ENCODE data around the gene AIDA.

DNA sequence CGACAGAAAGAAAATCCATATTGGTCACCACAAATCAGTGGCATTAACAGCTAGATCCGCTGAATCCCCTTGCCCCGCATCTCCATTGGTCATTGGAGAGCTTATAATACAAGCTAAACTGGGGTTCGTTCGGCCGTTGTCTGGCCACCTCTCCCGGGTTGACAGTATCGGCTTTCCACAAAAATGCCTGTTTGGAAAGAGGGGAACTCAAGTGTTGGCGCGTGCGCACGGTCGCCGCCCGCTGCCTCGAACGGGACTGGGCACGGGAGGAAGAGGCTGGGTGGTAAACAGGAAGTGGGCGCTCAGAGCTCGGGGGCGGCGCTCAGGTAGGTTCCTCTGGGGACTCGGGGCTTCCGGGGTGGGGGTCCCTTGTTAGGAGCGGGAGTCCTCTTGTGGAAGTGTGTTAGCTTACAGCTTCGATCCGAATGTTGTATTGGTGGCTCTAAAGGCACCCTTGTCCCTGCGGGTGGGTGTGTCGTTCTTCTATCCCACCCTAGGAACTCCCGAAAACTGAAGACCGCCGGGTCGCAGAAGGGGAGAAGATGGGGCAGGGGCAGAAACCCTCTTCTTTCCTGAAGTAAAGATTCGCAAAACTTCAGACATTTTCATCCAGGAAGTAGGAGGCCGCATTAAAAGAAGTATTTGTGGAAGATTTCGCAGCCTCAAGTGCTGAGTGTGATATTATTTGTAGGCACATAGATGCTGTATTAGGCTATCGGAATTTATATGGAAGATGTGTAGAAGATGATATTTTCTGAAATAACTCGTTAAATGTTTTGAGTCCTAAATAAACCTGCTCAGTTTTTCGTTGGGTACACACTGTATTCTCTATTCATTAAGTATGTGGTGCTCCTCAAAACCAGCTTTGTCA lies 1.0 kb upstream of the AIDA start:
- TF ChIP-seq, protein P1, sequence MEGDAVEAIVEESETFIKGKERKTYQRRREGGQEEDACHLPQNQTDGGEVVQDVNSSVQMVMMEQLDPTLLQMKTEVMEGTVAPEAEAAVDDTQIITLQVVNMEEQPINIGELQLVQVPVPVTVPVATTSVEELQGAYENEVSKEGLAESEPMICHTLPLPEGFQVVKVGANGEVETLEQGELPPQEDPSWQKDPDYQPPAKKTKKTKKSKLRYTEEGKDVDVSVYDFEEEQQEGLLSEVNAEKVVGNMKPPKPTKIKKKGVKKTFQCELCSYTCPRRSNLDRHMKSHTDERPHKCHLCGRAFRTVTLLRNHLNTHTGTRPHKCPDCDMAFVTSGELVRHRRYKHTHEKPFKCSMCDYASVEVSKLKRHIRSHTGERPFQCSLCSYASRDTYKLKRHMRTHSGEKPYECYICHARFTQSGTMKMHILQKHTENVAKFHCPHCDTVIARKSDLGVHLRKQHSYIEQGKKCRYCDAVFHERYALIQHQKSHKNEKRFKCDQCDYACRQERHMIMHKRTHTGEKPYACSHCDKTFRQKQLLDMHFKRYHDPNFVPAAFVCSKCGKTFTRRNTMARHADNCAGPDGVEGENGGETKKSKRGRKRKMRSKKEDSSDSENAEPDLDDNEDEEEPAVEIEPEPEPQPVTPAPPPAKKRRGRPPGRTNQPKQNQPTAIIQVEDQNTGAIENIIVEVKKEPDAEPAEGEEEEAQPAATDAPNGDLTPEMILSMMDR (tag by site-specific recombination; IDR thresholded peaks at IDR 0.05) = no peak; the same call in 1 of the 2 replicates
- TF ChIP-seq, protein P2, sequence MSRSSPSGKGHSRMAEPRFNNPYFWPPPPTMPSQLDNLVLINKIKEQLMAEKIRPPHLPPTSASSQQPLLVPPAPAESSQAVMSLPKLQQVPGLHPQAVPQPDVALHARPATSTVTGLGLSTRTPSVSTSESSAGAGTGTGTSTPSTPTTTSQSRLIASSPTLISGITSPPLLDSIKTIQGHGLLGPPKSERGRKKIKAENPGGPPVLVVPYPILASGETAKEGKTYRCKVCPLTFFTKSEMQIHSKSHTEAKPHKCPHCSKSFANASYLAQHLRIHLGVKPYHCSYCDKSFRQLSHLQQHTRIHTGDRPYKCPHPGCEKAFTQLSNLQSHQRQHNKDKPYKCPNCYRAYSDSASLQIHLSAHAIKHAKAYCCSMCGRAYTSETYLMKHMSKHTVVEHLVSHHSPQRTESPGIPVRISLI (tag by site-specific recombination; IDR thresholded peaks at IDR 0.05) = no peak
- TF ChIP-seq TRIM28 (IDR thresholded peaks at IDR 0.05; ENCODE audit: borderline replicate concordance, low read length) (no peak), SP2 (tag by site-specific recombination; IDR thresholded peaks at IDR 0.05) (peak; percentile 93), MYNN (tag by site-specific recombination; IDR thresholded peaks at IDR 0.05; ENCODE audit: borderline replicate concordance) (no peak)
- TF ChIP-seq, protein P3, sequence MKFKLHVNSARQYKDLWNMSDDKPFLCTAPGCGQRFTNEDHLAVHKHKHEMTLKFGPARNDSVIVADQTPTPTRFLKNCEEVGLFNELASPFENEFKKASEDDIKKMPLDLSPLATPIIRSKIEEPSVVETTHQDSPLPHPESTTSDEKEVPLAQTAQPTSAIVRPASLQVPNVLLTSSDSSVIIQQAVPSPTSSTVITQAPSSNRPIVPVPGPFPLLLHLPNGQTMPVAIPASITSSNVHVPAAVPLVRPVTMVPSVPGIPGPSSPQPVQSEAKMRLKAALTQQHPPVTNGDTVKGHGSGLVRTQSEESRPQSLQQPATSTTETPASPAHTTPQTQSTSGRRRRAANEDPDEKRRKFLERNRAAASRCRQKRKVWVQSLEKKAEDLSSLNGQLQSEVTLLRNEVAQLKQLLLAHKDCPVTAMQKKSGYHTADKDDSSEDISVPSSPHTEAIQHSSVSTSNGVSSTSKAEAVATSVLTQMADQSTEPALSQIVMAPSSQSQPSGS (tag by site-specific recombination; IDR thresholded peaks at IDR 0.05; ENCODE audit: low read depth) = no peak
- TF ChIP-seq, protein P4, sequence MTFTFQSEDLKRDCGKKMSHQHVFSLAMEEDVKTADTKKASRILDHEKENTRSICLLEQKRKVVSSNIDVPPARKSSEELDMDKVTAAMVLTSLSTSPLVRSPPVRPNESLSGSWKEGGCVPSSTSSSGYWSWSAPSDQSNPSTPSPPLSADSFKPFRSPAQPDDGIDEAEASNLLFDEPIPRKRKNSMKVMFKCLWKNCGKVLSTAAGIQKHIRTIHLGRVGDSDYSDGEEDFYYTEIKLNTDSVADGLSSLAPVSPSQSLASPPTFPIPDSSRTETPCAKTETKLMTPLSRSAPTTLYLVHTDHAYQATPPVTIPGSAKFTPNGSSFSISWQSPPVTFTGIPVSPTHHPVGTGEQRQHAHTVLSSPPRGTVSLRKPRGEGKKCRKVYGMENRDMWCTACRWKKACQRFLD (tag by site-specific recombination; IDR thresholded peaks at IDR 0.05) = no peak
